CD4-positive, CD25-positive, alpha-beta regulatory T cell (primary cell): Measurements from ENCODE around the gene BPI. TPM values are rescaled to one million over a fixed set of nuclear protein-coding genes. Genes with fewer than 3 reads are reported as not detected.
"Not testable (repeated sequence)": the region's sequence is repeated elsewhere in the genome, so short reads cannot be mapped to it uniquely, and the experiment has no call there.

Experiments used
- ATAC-seq, 2 donors: fragments of 150-1000 bp; cut with Tn5 transposase; one replicate each; pipeline ENCODE4 v1.10.0; 2021; ENCODE audit warnings: low read depth in 2 of 2, moderate number of reproducible peaks in 2 of 2, moderate library complexity in 1 of 2
- DNase-seq, 3 donors: peaks; one replicate each; pipeline versions ENCODE4 v3.0.0 to v3.0.0-alpha.2; 2012 to 2022; ENCODE audit warnings: mixed read lengths in 1 of 3
- H3K27ac ChIP-seq: one replicate; pipeline ENCODE4 v1.7.0; 2013; ENCODE audit warnings: mild to moderate bottlenecking, low read length; ENCODE audit not compliant: insufficient read depth, poor library complexity, severe bottlenecking
- H3K27me3 ChIP-seq: one replicate; pipeline ENCODE4 v1.7.0; 2013; ENCODE audit warnings: low read length; ENCODE audit not compliant: control insufficient read depth, insufficient read depth
- H3K36me3 ChIP-seq: one replicate; pipeline ENCODE4 v1.7.0; 2013; ENCODE audit warnings: mild to moderate bottlenecking, low read length, moderate library complexity; ENCODE audit not compliant: control insufficient read depth, insufficient read depth
- H3K4me1 ChIP-seq: 2 replicates; pipeline ENCODE4 v1.7.0; 2013; ENCODE audit warnings: mild to moderate bottlenecking, low read length; ENCODE audit not compliant: insufficient read depth, control insufficient read depth, poor library complexity, severe bottlenecking
- H3K4me3 ChIP-seq: one replicate; pipeline ENCODE4 v1.7.0; 2013; ENCODE audit warnings: low read depth, mild to moderate bottlenecking, low read length, moderate library complexity
- H3K9me3 ChIP-seq, 2 experiments: 1 replicate in 1 of 2; 2 replicates in 1 of 2; pipeline ENCODE4 v1.7.0; 2013; ENCODE audit warnings: low read length in 2 of 2, mild to moderate bottlenecking in 1 of 2, moderate library complexity in 1 of 2; ENCODE audit not compliant: control insufficient read depth in 2 of 2
- H3K27ac Mint-ChIP-seq, 3 donors: one replicate each; pipeline ENCODE4 v1.8.0; 2020 to 2022; ENCODE audit warnings: mild to moderate bottlenecking in 3 of 3, mixed read lengths in 3 of 3, moderate library complexity in 2 of 3
- H3K27me3 Mint-ChIP-seq: one replicate; pipeline ENCODE4 v1.8.0; 2022; ENCODE audit warnings: mild to moderate bottlenecking, mixed read lengths
- H3K36me3 Mint-ChIP-seq: one replicate; pipeline ENCODE4 v1.8.0; 2020; ENCODE audit warnings: mixed read lengths
- H3K4me1 Mint-ChIP-seq, 4 donors: one replicate each; pipeline ENCODE4 v1.8.0; 2020 to 2022; ENCODE audit warnings: mixed read lengths in 4 of 4, mild to moderate bottlenecking in 1 of 4
- H3K4me3 Mint-ChIP-seq, 4 donors: one replicate each; pipeline ENCODE4 v1.8.0; 2020 to 2022; ENCODE audit warnings: mild to moderate bottlenecking in 4 of 4, mixed read lengths in 4 of 4, moderate library complexity in 3 of 4
- H3K9me3 Mint-ChIP-seq, 7 donors: one replicate each; pipeline ENCODE4 v1.8.0; 2020 to 2022; ENCODE audit warnings: mixed read lengths in 7 of 7, mild to moderate bottlenecking in 3 of 7, moderate library complexity in 2 of 7
- polyA plus RNA-seq, 4 donors: library from polyadenylated mRNA; unstranded; fragments of 300-500 nt; fragmentation: Illumina TruSeq; gene quantifications; one replicate each; pipeline ENCODE4 v1.2.3, GENCODE V29; 2021
- total RNA-seq: library from RNA; stranded (reverse); gene quantifications from one replicate; pipeline ENCODE4 v1.2.3, GENCODE V29; 2022

The BPI gene
- total RNA-seq (not detected), polyA plus RNA-seq (not detected)

- no peak within 1 kb of the TSS for H3K27ac ChIP-seq
- ATAC-seq: no peak
- H3K27me3 ChIP-seq: peaks cover 15% of the 10 kb centered on the region
- no peak for DNase-seq
- peaks cover 0 to 12% (median 4%) of the 10 kb centered on the region in 4 donors for H3K4me1 Mint-ChIP-seq
- H3K4me3 Mint-ChIP-seq: peak within 1 kb of the TSS in 1 of 4 donors; percentile 47
- no peaks in the 10 kb centered on the region for H3K9me3 ChIP-seq
- no peaks in the 10 kb centered on the region for H3K36me3 ChIP-seq
- H3K4me1 ChIP-seq: no peaks in the 10 kb centered on the region
- peaks cover 66% of the 10 kb centered on the region for H3K27me3 Mint-ChIP-seq
- peaks cover 0 to 2% (median 0%) of the 10 kb centered on the region in 7 donors for H3K9me3 Mint-ChIP-seq
- H3K4me3 ChIP-seq: no peak within 1 kb of the TSS
- H3K36me3 Mint-ChIP-seq: no peaks in the 10 kb centered on the region
- H3K27ac Mint-ChIP-seq: no peak within 1 kb of the TSS
Measured at GRCh38 chr20:38303908-38304379, at the start of gene BPI. Gene BPI, plus strand, starts transcription at chr20:38304156. Its CDS starts 68 bp downstream, at chr20:38304224.

GRCh38 chr20:38254621-38255020 is 49.3 kb upstream of the BPI start:
- not testable (repeated sequence) for H3K4me1 ChIP-seq, H3K9me3 ChIP-seq, H3K27ac ChIP-seq, H3K4me3 Mint-ChIP-seq, H3K36me3 ChIP-seq, ATAC-seq, H3K4me1 Mint-ChIP-seq, DNase-seq, H3K27me3 ChIP-seq, H3K4me3 ChIP-seq, H3K27ac Mint-ChIP-seq, H3K36me3 Mint-ChIP-seq, H3K9me3 Mint-ChIP-seq
- peaks cover 30% of the 10 kb centered on the region for H3K27me3 Mint-ChIP-seq

- H3K27ac Mint-ChIP-seq: no peak overlapping the region
- peaks cover 0 to 8% (median 0%) of the 10 kb centered on the region in 7 donors for H3K9me3 Mint-ChIP-seq
- Histone ChIP-seq H3K4me1 (no peaks in the 10 kb centered on the region), H3K9me3 (no peaks in the 10 kb centered on the region), H3K36me3 (no peaks in the 10 kb centered on the region), H3K27me3 (peaks cover 6% of the 10 kb centered on the region), H3K4me3 (no peak overlapping the region), H3K27ac (no peak overlapping the region)
- ATAC-seq (no peak), DNase-seq (no peak)
- peaks cover 0 to 5% (median 0%) of the 10 kb centered on the region in 4 donors for H3K4me1 Mint-ChIP-seq
- H3K27me3 Mint-ChIP-seq: peaks cover 38% of the 10 kb centered on the region
- H3K36me3 Mint-ChIP-seq: no peaks in the 10 kb centered on the region
- no peak overlapping the region for H3K4me3 Mint-ChIP-seq
Measured at GRCh38 chr20:38255393-38255792, 48.6 kb upstream of the BPI start.

GRCh38 chr20:38256021-38256420 is 47.9 kb upstream of the BPI start:
- no peak for ATAC-seq
- H3K27ac ChIP-seq: no peak overlapping the region
- no peaks in the 10 kb centered on the region for H3K9me3 ChIP-seq
- H3K9me3 Mint-ChIP-seq: peaks cover 0 to 8% (median 0%) of the 10 kb centered on the region in 7 donors
- DNase-seq: no peak
- H3K27ac Mint-ChIP-seq: no peak overlapping the region
- peaks cover 8% of the 10 kb centered on the region for H3K27me3 ChIP-seq
- no peak overlapping the region for H3K4me3 ChIP-seq
- no peaks in the 10 kb centered on the region for H3K4me1 ChIP-seq
- H3K36me3 ChIP-seq: no peaks in the 10 kb centered on the region
- no peak overlapping the region for H3K4me3 Mint-ChIP-seq
- peaks cover 43% of the 10 kb centered on the region for H3K27me3 Mint-ChIP-seq
- no peaks in the 10 kb centered on the region for H3K36me3 Mint-ChIP-seq
- H3K4me1 Mint-ChIP-seq: peaks cover 0 to 8% (median 1%) of the 10 kb centered on the region in 4 donors

- DNase-seq: no peak
- no peak overlapping the region for H3K27ac Mint-ChIP-seq
- Histone ChIP-seq H3K36me3 (no peaks in the 10 kb centered on the region), H3K27ac (no peak overlapping the region), H3K4me1 (no peaks in the 10 kb centered on the region), H3K9me3 (no peaks in the 10 kb centered on the region), H3K4me3 (no peak overlapping the region), H3K27me3 (peaks cover 11% of the 10 kb centered on the region)
- H3K36me3 Mint-ChIP-seq: no peaks in the 10 kb centered on the region
- H3K9me3 Mint-ChIP-seq: peaks cover 0 to 8% (median 0%) of the 10 kb centered on the region in 7 donors
- H3K4me3 Mint-ChIP-seq: no peak overlapping the region
- H3K4me1 Mint-ChIP-seq: peaks cover 0 to 9% (median 2%) of the 10 kb centered on the region in 4 donors
- H3K27me3 Mint-ChIP-seq: peaks cover 53% of the 10 kb centered on the region
- ATAC-seq: no peak
Measured at GRCh38 chr20:38256966-38257365, 47.0 kb upstream of the BPI start.

- Mint-ChIP-seq H3K9me3 (peaks cover 0 to 8% (median 0%) of the 10 kb centered on the region in 7 donors), H3K4me1 (peaks cover 0 to 9% (median 2%) of the 10 kb centered on the region in 4 donors), H3K36me3 (no peaks in the 10 kb centered on the region), H3K27ac (no peak overlapping the region), H3K27me3 (peaks cover 53% of the 10 kb centered on the region), H3K4me3 (no peak overlapping the region)
- Histone ChIP-seq H3K36me3 (no peaks in the 10 kb centered on the region), H3K4me1 (no peaks in the 10 kb centered on the region), H3K9me3 (no peaks in the 10 kb centered on the region), H3K27ac (no peak overlapping the region), H3K4me3 (no peak overlapping the region), H3K27me3 (peaks cover 13% of the 10 kb centered on the region)
- ATAC-seq (no peak), DNase-seq (no peak)
Measured at GRCh38 chr20:38258545-38259215, 45.3 kb upstream of the BPI start.

GRCh38 chr20:38260025-38260377 is 44.0 kb upstream of the BPI start:
- H3K27ac Mint-ChIP-seq: no peak overlapping the region

More at GRCh38 chr20:38260025-38260377, 44.0 kb upstream of the BPI start:
- ATAC-seq: no peak
- H3K36me3 Mint-ChIP-seq: no peaks in the 10 kb centered on the region
- H3K27me3 Mint-ChIP-seq: peaks cover 59% of the 10 kb centered on the region
- peaks cover 0 to 9% (median 2%) of the 10 kb centered on the region in 4 donors for H3K4me1 Mint-ChIP-seq
- Histone ChIP-seq H3K4me3 (no peak overlapping the region), H3K27ac (no peak overlapping the region), H3K9me3 (no peaks in the 10 kb centered on the region), H3K27me3 (peaks cover 16% of the 10 kb centered on the region), H3K36me3 (no peaks in the 10 kb centered on the region), H3K4me1 (no peaks in the 10 kb centered on the region)
- H3K9me3 Mint-ChIP-seq: peaks cover 0 to 8% (median 0%) of the 10 kb centered on the region in 7 donors
- no peak for DNase-seq
- H3K4me3 Mint-ChIP-seq: no peak overlapping the region
